ENCODE results near the gene GDF15. TPM values are rescaled to one million over a fixed set of nuclear protein-coding genes. Genes with fewer than 3 reads are reported as not detected.

The GDF15 gene
- polyA plus RNA-seq, 2 of the 4 experiments (the other 2 are of a cell fraction), result 56.9 to 78.5 TPM

DNA sequence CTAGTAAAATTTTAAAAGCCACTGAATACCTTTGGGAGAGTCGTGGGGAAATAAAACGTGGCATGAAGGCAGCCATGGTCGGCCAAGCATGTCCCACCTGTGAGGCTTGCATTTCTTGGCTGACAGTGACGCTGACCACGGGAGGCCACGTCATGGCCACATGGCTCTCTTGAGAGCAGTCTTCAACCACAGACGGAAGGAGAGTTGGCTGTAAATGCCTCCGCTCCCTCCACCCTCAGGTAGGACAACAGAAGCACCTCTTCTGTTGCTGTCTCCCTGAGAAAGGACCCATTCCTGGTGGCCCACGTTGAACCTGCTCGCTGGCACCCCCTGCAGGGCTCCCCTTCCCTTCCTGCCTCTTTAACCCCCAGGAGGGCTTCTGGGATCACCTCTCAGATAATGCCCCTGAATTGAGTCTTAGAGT lies 22.1 kb downstream of the GDF15 start:
- H3K4me2 ChIP-seq, result no peak overlapping the region
- ChIA-PET CTCF (interaction anchor here (2.3 kb wide), 1 partner anchor 19 kb away, joined by 16 read pairs; no protein-coding TSS in a partner anchor), POLR2A (no interaction called here)
- peak in 1 of 2 experiments; percentile 33; a peak in 1 of 6 replicates for ATAC-seq
- H3K27ac ChIP-seq, result peak overlapping the region in 1 of 2 experiments; percentile 87; a peak in 3 of 6 replicates
- H3K4me3 ChIP-seq, result no peak overlapping the region
- no peak for FAIRE-seq
- WGBS (ENCODE audit: missing lambda C conversion rate), result 76% methylated on average over 10 of the region's 10 CpGs
- no peak for DNase-seq (ENCODE audit: low read depth in 1 of 2, low spot score in 1 of 2)
- H3K4me1 ChIP-seq, result peaks cover 11% of the 10 kb centered on the region; the same call in 2 of the 3 replicates
- no peaks in the 10 kb centered on the region for H3K9me3 ChIP-seq
- TF ChIP-seq CHD4 (IDR thresholded peaks at IDR 0.05; ENCODE audit: borderline replicate concordance), result no peak
- no peak for TF ChIP-seq JUN (IDR thresholded peaks at IDR 0.05)
- TF ChIP-seq, protein P1, sequence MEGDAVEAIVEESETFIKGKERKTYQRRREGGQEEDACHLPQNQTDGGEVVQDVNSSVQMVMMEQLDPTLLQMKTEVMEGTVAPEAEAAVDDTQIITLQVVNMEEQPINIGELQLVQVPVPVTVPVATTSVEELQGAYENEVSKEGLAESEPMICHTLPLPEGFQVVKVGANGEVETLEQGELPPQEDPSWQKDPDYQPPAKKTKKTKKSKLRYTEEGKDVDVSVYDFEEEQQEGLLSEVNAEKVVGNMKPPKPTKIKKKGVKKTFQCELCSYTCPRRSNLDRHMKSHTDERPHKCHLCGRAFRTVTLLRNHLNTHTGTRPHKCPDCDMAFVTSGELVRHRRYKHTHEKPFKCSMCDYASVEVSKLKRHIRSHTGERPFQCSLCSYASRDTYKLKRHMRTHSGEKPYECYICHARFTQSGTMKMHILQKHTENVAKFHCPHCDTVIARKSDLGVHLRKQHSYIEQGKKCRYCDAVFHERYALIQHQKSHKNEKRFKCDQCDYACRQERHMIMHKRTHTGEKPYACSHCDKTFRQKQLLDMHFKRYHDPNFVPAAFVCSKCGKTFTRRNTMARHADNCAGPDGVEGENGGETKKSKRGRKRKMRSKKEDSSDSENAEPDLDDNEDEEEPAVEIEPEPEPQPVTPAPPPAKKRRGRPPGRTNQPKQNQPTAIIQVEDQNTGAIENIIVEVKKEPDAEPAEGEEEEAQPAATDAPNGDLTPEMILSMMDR (IDR thresholded peaks at IDR 0.05), result 0 out of 3 replicates have a peak, but pooled peaks have one; percentile 18
- TF ChIP-seq, protein P2, sequence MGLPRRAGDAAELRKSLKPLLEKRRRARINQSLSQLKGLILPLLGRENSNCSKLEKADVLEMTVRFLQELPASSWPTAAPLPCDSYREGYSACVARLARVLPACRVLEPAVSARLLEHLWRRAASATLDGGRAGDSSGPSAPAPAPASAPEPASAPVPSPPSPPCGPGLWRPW (IDR thresholded peaks at IDR 0.05), result no peak
- TF ChIP-seq, protein P3, sequence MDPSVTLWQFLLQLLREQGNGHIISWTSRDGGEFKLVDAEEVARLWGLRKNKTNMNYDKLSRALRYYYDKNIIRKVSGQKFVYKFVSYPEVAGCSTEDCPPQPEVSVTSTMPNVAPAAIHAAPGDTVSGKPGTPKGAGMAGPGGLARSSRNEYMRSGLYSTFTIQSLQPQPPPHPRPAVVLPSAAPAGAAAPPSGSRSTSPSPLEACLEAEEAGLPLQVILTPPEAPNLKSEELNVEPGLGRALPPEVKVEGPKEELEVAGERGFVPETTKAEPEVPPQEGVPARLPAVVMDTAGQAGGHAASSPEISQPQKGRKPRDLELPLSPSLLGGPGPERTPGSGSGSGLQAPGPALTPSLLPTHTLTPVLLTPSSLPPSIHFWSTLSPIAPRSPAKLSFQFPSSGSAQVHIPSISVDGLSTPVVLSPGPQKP (IDR thresholded peaks at IDR 0.05; ENCODE audit: low read depth, low read length), result no peak
- TF ChIP-seq ZNF302 (CRISPR knock-in tag; IDR thresholded peaks at IDR 0.05), result no peak
- peak; percentile 18 to 46; a peak in 2 of 5 replicates for TF ChIP-seq RAD21 (conservative IDR thresholded peaks at IDR 0.05 in 1 of 2, IDR thresholded peaks at IDR 0.05 in 1 of 2)
- no peak for TF ChIP-seq CBX8 (IDR thresholded peaks at IDR 0.05)
- TF ChIP-seq SMC3 (IDR thresholded peaks at IDR 0.05), result no peak; the same call in 2 of the 3 replicates

DNA sequence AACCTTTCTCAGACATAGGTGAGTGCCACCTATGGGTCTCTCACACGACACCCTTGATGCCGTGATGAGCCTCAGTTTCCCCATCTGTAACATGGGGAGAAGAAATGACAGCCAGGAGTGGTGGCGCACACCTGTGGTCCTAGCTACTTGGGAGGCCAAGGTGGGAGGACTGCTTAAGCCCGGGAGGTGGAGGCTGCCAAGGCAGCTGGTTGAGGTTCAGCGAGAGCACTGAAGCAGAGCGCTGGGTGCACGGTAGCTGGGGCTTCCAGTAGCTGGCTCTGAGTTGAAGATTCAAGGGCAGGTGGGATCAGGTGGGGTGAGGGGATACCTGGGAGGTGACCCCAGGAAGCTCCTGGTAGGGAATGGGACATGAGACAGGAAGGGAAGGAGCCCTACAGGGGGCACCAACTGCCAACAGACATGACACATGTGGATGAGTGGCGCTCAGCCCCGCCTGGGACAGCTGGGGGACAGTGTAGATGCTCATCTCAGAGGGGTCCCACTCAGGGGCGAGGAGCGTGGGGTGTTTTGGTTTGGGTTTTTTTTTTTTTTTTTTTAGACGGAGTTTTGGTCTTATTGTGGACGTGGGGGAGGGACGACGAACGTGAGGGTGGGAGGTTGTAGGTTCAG lies 26.8 kb downstream of the GDF15 start:
- no peak for DNase-seq (ENCODE audit: low read depth in 1 of 2, low spot score in 1 of 2)
- Histone ChIP-seq H3K4me2 (no peak overlapping the region), H3K9me3 (no peaks in the 10 kb centered on the region), H3K4me3 (no peak overlapping the region), H3K4me1 (peaks cover 41% of the 10 kb centered on the region), H3K27ac (peak overlapping the region in 1 of 2 experiments; percentile 40; a peak in 1 of 6 replicates)
- ChIA-PET POLR2A (no interaction called here), CTCF (interaction anchor here (0.6 to 9.4 kb wide), 8 partner anchors 14 to 198 kb away, joined by 3 to 109 read pairs (median 9); partner anchors contain the start of gene LRRC25)
- ATAC-seq, result no peak
- TF ChIP-seq CHD2 (IDR thresholded peaks at IDR 0.05; ENCODE audit: low read length, partially characterized antibody) (no peak), EHMT2 (IDR thresholded peaks at IDR 0.05; ENCODE audit: low read depth) (no peak), RFX5 (IDR thresholded peaks at IDR 0.05) (no peak), FOSB (CRISPR knock-in tag; IDR thresholded peaks at IDR 0.05) (no peak), FOSL2 (IDR thresholded peaks at IDR 0.05) (no peak), FOSL2 (CRISPR knock-in tag; IDR thresholded peaks at IDR 0.05) (no peak), MAZ (IDR thresholded peaks at IDR 0.05; ENCODE audit: borderline replicate concordance, low read depth, low read length) (no peak), MAFK (IDR thresholded peaks at IDR 0.05; ENCODE audit: partially characterized antibody) (no peak), TP53 (CRISPR knock-in tag; IDR thresholded peaks at IDR 0.05) (no peak)
- 89% methylated on average over 16 of the region's 16 CpGs for WGBS (ENCODE audit: missing lambda C conversion rate)
- FAIRE-seq, result no peak

DNA sequence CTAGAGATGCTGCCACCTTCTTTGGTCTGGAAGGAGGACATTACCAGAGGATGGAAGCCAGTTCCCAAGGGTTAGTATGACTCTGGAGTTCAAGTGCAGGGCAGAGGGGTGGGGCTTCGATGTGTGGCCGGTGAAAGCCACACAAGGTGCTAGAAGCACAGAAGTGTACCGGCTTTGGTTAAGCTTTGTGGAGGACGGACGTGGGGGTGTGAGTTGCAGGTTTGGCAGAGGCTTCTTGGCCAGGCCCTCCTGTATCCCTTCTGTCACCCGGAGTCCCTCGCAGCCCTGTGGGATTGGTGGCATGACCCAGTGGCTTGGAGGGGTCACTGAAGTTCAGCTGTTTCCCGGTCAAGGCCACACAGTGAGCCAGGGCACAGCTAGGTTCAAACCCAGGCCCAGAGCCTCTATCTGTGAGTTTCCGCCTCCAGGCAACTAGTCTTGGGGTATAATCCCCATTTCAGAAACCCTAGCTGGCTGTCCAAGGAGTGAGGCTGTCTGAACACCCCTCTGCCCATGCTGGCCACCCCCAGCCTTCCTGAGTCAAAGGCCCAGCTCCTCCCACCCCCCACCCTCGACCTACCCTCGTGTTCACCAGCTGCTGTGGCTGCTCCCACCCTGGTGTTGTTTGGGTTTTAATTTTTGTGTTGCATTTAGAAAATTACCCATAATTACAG lies 28.7 kb downstream of the GDF15 start:
- Histone ChIP-seq H3K4me2 (peak overlapping the region; percentile 93), H3K4me3 (no peak overlapping the region), H3K9me3 (no peaks in the 10 kb centered on the region), H3K4me1 (peaks cover 53% of the 10 kb centered on the region), H3K27ac (peak overlapping the region; percentile 96 to 100)
- ATAC-seq (no peak), DNase-seq (ENCODE audit: low read depth in 1 of 2, low spot score in 1 of 2) (peak in 1 of 2 experiments; percentile 65), FAIRE-seq (no peak)
- POLR2A ChIA-PET, result interaction anchor here (0.8 to 2.0 kb wide), 2 partner anchors 24 to 29 kb away, joined by 3 to 7 read pairs; partner anchors contain the start of gene GDF15
- CTCF ChIA-PET, result interaction anchor here (1.1 to 9.4 kb wide), 9 partner anchors 13 to 213 kb away, joined by 3 to 109 read pairs (median 4); partner anchors contain the start of genes JUND and LRRC25
- no peak for TF ChIP-seq HOXB5 (CRISPR knock-in tag; IDR thresholded peaks at IDR 0.05)
- 23% methylated on average over 8 of the region's 11 CpGs for WGBS (ENCODE audit: missing lambda C conversion rate)

Data from A549 (cell line).